Measurements from ENCODE around the gene TCEAL3.
"Not testable (repeated sequence)": the region's sequence is repeated elsewhere in the genome, so short reads cannot be mapped to it uniquely, and the experiment has no call there.

DNA sequence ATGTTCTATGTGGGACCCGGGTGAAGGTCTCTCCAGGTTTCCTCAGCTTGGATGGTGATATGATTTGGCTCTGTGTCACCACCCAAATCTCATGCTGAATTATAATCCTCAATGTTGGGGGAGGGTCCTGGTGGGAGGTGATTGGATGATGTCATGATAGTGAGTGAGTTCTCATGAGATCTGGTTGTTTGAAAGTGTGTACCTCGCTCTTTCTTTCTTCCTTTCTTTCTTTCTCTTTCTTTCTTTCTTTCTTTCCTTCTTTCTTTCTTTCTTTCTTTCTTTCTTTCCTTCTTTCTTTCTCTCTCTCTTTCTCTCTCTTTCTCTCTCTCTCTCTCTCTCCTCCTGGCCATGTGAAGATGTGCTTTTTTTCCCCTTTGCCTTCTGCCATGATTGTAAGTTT lies 51.7 kb downstream of the TCEAL3 start:
- TF ChIP-seq, protein P1, sequence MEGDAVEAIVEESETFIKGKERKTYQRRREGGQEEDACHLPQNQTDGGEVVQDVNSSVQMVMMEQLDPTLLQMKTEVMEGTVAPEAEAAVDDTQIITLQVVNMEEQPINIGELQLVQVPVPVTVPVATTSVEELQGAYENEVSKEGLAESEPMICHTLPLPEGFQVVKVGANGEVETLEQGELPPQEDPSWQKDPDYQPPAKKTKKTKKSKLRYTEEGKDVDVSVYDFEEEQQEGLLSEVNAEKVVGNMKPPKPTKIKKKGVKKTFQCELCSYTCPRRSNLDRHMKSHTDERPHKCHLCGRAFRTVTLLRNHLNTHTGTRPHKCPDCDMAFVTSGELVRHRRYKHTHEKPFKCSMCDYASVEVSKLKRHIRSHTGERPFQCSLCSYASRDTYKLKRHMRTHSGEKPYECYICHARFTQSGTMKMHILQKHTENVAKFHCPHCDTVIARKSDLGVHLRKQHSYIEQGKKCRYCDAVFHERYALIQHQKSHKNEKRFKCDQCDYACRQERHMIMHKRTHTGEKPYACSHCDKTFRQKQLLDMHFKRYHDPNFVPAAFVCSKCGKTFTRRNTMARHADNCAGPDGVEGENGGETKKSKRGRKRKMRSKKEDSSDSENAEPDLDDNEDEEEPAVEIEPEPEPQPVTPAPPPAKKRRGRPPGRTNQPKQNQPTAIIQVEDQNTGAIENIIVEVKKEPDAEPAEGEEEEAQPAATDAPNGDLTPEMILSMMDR (conservative IDR thresholded peaks at IDR 0.05 in 1 of 2, IDR thresholded peaks at IDR 0.05 in 1 of 2; ENCODE audit: extremely low read depth in 1 of 2, insufficient read depth in 1 of 2, low read depth in 1 of 2, low read length in 2 of 2): not testable (repeated sequence)
- not testable (repeated sequence) for TF ChIP-seq EZH2 (IDR thresholded peaks at IDR 0.05; ENCODE audit: borderline replicate concordance, low read length)
